HG03108 (cell line): ENCODE results near the gene KCNQ5.
A peak's percentile ranks its signal among the peaks of the same experiment; 100 is the strongest.

Experiments
- ATAC-seq: cut with Tn5 transposase; IDR thresholded peaks from one replicate; pipeline ENCODE4 v1.9.1; 2021; ENCODE audit warnings: moderate library complexity; ENCODE audit not compliant: unreplicated experiment

KCNQ5 gene

GRCh38 chr6:73086726-73087125, 464.9 kb downstream of the KCNQ5 start:
- no peak for ATAC-seq

GRCh38 chr6:73088138-73088813, 466.4 kb downstream of the KCNQ5 start:
- ATAC-seq, result peak; percentile 70

- ATAC-seq, result no peak
Observed at GRCh38 chr6:73104921-73105320, 483.1 kb downstream of the KCNQ5 start.

- no peak for ATAC-seq
Observed at GRCh38 chr6:73107016-73107415, 485.2 kb downstream of the KCNQ5 start.

- ATAC-seq, result no peak
Observed at GRCh38 chr6:73108949-73109348, 487.1 kb downstream of the KCNQ5 start.

- no peak for ATAC-seq
Observed at GRCh38 chr6:73109659-73110058, 487.8 kb downstream of the KCNQ5 start.

- no peak for ATAC-seq
Observed at GRCh38 chr6:73116330-73116729, 494.5 kb downstream of the KCNQ5 start.

- ATAC-seq, result no peak
Observed at GRCh38 chr6:73121421-73121993, 499.6 kb downstream of the KCNQ5 start.

- ATAC-seq, result peak; percentile 82
Observed at GRCh38 chr6:73123632-73124329, 501.9 kb downstream of the KCNQ5 start.

GRCh38 chr6:73129653-73130443, 508.0 kb downstream of the KCNQ5 start:
- peak; percentile 88 for ATAC-seq

- no peak for ATAC-seq
Observed at GRCh38 chr6:73131706-73132105, 509.8 kb downstream of the KCNQ5 start.

- no peak for ATAC-seq
Observed at GRCh38 chr6:73134588-73134987, 512.7 kb downstream of the KCNQ5 start.

GRCh38 chr6:73139681-73140383, 518.0 kb downstream of the KCNQ5 start:
- ATAC-seq, result no peak

GRCh38 chr6:73143551-73143950, 521.7 kb downstream of the KCNQ5 start:
- ATAC-seq, result no peak

GRCh38 chr6:73144516-73144915, 522.7 kb downstream of the KCNQ5 start:
- ATAC-seq, result no peak

GRCh38 chr6:73145690-73146089, 523.8 kb downstream of the KCNQ5 start:
- ATAC-seq, result peak; percentile 70

GRCh38 chr6:73151732-73152131, 529.9 kb downstream of the KCNQ5 start:
- no peak for ATAC-seq

GRCh38 chr6:73152556-73152955, 530.7 kb downstream of the KCNQ5 start:
- no peak for ATAC-seq

- ATAC-seq, result no peak
Observed at GRCh38 chr6:73152966-73153757, 531.3 kb downstream of the KCNQ5 start.
